GM21423 (cell line): Measurements from ENCODE around the gene CSRNP3.
A peak's percentile ranks its signal among the peaks of the same experiment; 100 is the strongest.

Source experiments
- ATAC-seq: cut with Tn5 transposase; IDR thresholded peaks from one replicate; pipeline ENCODE4 v1.9.1; 2021; ENCODE audit warnings: mild to moderate bottlenecking, moderate library complexity; ENCODE audit not compliant: unreplicated experiment

Gene CSRNP3

GRCh38 chr2:165675551-165675968 lies 206.1 kb downstream of the CSRNP3 start:
- ATAC-seq, result no peak

GRCh38 chr2:165678882-165679281 lies 209.4 kb downstream of the CSRNP3 start:
- no peak for ATAC-seq

- no peak for ATAC-seq
Measured at GRCh38 chr2:165679621-165680020, 210.1 kb downstream of the CSRNP3 start.

DNA sequence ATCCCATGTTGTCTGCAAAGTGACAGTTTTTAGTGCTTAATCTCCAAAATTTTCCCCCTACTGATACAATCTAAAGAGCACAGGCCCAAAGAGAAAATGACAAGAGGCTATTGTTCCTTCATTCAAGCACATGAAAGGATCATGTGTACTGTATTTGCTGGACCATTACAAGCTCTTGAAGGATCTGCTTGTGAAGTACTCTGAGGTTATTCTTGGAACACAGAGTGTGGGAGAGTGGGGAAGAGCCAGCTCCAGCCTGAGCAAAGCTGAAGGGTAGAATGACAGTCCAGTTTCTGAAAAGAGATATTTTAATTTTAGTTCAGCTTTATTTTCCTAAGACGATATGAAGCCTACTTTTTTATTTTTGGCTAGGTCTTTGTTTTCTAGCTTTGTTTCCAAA lies 212.3 kb downstream of the CSRNP3 start:
- ATAC-seq, result no peak

GRCh38 chr2:165682546-165682945 lies 213.0 kb downstream of the CSRNP3 start:
- ATAC-seq, result no peak

- no peak for ATAC-seq
Measured at GRCh38 chr2:165686800-165687199, 217.3 kb downstream of the CSRNP3 start.

DNA sequence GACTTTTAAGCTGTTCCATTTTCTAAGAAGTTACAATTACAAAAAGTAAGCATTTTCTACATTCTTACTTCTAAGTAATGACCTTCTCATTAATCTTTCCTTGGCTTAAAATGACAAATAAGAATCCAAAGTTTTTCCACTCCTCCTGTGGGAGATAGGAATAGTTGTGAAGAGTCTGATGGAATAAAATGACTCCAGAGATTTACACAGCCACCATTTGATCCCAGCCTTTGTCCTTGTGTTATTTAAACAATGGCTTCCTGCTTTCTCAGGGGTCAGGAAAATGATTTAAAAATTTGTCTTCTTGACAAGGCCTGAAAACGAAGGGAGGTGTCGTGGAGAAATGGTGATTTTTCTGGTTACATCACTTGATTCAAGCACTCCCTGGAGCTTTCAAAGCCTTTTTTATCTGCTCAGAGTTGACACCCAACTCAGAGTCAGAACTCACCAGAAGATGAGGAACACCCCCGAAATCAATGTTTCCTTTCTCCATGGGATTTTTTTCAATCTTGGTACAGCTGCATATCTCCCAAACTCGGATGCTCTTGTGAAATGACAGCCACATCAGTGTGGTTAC lies 218.0 kb downstream of the CSRNP3 start:
- ATAC-seq, result no peak

DNA sequence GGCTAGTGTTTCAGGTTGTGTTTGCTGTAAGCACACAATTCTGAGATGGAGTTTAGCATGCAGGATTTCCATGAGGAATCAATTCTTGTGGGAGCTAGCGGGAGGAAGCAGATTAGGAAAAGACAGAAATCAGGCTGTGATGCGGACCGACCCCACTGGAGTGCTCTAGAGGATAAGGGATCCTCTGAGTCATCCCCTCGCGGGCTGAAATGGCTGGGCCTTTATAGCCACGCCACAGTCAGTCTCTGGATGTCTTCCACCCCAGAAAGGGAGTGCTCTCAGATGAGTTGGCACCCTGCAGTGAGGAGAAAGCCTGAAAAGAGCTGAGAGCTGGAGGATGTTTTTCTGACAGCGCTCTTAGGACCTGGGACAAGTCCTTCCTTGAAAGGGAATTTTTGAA lies 222.1 kb downstream of the CSRNP3 start:
- no peak for ATAC-seq

GRCh38 chr2:165692906-165693305 lies 223.4 kb downstream of the CSRNP3 start:
- ATAC-seq, result no peak

GRCh38 chr2:165693838-165694237 lies 224.3 kb downstream of the CSRNP3 start:
- no peak for ATAC-seq

- no peak for ATAC-seq
Measured at GRCh38 chr2:165697748-165698443, 228.4 kb downstream of the CSRNP3 start.

DNA sequence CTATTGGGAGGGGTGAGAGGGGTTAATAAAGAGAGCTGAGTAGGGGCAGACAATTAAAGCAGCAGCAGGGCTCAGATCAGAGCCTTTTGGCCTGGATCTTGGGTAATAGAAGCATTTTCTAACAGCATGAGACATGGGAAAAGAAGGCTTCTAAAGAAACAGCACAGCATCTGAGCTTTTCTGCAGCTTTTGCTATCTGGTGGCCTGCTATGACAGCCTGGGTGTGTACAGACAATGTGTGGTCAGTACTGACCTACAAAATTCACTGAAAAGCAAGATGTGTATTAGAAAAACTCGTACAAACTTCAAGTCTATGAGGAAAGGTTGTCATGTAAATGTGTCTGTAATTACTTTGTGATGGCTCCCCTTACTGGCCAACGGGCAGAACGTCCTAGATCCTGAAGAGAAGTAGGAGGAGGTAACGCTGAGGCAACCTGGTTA lies 229.0 kb downstream of the CSRNP3 start:
- ATAC-seq, result peak; percentile 83

- no peak for ATAC-seq
Measured at GRCh38 chr2:165699946-165700345, 230.4 kb downstream of the CSRNP3 start.

GRCh38 chr2:165700531-165700930 lies 231.0 kb downstream of the CSRNP3 start:
- ATAC-seq, result no peak

GRCh38 chr2:165701147-165701546 lies 231.6 kb downstream of the CSRNP3 start:
- ATAC-seq, result no peak

GRCh38 chr2:165706960-165707487 lies 237.5 kb downstream of the CSRNP3 start:
- no peak for ATAC-seq

DNA sequence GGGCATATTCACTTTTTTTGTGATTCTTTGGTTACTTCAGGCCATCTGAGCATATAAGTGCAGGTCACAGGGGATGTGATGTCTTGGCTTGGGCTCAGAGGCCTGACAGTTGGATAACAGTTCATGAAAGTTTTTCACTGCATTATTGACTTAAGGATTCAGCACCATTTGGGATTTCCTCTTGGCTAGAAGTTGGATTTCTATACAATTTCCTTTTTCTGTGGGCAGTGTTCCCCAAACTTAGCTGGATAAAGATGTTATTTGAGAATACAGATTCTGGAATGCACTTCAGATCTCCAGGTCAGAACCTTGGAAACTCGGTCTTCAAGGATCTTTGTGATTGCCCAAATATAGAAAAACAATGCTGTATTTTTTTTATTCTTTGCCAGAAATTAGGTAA lies 246.6 kb downstream of the CSRNP3 start:
- no peak for ATAC-seq

GRCh38 chr2:165718610-165719210 lies 249.2 kb downstream of the CSRNP3 start:
- ATAC-seq, result no peak

- no peak for ATAC-seq
Measured at GRCh38 chr2:165720511-165720910, 251.0 kb downstream of the CSRNP3 start.

DNA sequence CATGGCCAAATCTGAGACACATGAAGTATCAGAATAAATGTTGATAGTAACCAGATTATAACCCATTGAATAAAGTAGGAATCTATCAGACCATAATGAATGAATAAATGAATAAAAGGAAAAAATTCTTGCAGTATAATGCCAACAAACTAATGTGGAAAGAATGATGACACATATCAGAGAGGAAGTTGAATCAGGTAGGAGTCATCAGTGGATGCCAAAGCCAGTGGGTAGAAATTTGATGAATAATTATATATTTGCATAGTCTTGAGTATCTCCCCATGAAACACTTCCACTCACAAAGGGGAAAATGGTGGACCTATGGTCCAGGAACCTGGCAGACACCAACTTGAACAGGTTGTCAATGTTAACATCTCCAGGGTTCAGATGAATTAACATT lies 255.9 kb downstream of the CSRNP3 start:
- no peak for ATAC-seq
